Left cardiac atrium (tissue), 4 donors: Measurements from ENCODE around the gene SPNS1. TPM values are rescaled to one million over a fixed set of nuclear protein-coding genes. Genes with fewer than 3 reads are reported as not detected.
A peak's percentile ranks its signal among the peaks of the same experiment; 100 is the strongest.
"Not testable (repeated sequence)": the region's sequence is repeated elsewhere in the genome, so short reads cannot be mapped to it uniquely, and the experiment has no call there.

ENCODE experiments used
- ATAC-seq, 2 donors: fragments of 200-7000 bp; cut with Tn5 transposase; one replicate each; pipeline ENCODE4 v1.9.1; 2020; ENCODE audit warnings: mild to moderate bottlenecking in 2 of 2, moderate library complexity in 2 of 2
- DNase-seq: peaks from one replicate; pipeline ENCODE4 v3.0.0-alpha.2; 2020
- intact Hi-C, 2 donors: fragments of 100-400 bp; cut with DNase I; formaldehyde crosslinking; loops; one replicate each; pipeline versions ENCODE4 v1.14.1 to v1.15.1; 2022 to 2023
- total RNA-seq, 2 donors: library from RNA; stranded (reverse); fragmentation: NEBNext Ultra II Directional; extraction: Animal tissue kit (Norgen Biotek cat#: 25700); gene quantifications; one replicate each; pipeline ENCODE4 v1.2.1, GENCODE V29; 2021
- donor health status: DM: no; HTN: yes; CAD: no.
- donor health status: DM: no; HTN: yes; CAD: no; lungs with severe emphysema.
- donor health status: DM: yes; HTN: yes; CAD: no.
- donor health status: Dilated cardiomyopathy.

SPNS1 gene
- total RNA-seq, 2 donors from 2014 or later: 19.6 to 21.4 TPM

DNA sequence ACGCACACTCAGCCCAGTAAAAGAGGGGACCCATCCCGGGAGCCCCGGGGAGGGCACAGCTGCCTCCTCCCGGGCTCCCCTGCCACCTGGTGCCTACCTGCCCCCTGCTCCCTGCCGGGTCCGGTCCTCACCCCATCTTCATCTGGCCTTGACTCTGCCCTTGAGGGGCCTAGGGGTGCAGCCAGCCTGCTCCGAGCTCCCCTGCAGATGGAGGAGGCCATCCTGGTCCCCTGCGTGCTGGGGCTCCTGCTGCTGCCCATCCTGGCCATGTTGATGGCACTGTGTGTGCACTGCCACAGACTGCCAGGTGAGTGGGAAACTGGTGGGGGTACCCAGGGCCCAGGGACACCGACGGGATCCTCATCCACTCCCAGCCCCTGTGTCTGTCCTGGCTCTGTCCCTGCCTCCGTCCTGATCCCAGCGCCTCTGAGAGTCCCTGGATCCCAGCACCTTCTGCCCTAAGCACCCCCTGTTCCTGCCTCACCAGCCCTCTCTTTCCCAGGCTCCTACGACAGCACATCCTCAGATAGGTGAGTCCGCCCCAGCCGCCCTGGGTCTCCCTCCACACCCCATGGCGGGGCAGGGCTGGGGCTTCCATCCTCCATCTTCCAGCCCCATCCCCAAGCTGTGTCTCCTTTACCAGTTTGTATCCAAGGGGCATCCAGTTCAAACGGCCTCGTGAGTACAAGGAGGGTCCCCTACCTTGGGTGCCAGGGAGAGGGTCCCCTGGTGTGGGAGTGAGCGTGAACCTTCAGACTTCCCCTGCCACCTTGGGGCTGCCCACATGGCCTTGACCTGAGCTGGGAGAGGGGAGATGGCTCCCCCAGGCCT lies 10.8 kb downstream of the SPNS1 start:
- ATAC-seq (peak in 1 of 2 donors; percentile 5), DNase-seq (no peak)
- intact Hi-C loops: no loop called here

DNA sequence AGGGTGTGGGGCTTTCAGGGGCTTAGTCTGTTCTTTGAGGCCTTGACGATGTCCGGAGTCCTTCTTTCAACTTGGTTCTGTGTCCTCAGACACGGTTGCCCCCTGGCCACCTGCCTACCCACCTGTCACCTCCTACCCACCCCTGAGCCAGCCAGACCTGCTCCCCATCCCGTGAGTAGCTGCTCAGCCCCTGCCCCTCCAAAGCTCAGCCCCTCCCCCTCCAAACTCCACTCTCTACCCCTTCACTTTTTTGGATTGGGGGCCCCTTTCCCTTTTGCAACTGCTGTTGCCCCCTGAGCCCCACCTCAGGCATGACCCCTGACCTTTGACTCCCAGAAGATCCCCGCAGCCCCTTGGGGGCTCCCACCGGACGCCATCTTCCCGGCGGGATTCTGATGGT lies 11.5 kb downstream of the SPNS1 start:
- DNase-seq (no peak), ATAC-seq (no peak)
- intact Hi-C loops: no loop called here

DNA sequence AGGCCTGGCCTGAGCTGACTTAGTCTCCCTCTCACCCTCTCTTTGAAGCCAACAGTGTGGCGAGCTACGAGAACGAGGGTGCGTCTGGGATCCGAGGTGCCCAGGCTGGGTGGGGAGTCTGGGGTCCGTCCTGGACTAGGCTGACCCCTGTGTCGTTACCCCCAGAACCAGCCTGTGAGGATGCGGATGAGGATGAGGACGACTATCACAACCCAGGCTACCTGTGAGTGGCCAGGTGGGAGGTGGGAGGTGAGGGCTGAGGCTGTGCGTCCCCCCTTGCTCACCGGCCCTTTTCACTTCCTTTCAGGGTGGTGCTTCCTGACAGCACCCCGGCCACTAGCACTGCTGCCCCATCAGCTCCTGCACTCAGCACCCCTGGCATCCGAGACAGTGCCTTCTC lies 11.9 kb downstream of the SPNS1 start:
- intact Hi-C loops: no loop called here
- DNase-seq: no peak

DNA sequence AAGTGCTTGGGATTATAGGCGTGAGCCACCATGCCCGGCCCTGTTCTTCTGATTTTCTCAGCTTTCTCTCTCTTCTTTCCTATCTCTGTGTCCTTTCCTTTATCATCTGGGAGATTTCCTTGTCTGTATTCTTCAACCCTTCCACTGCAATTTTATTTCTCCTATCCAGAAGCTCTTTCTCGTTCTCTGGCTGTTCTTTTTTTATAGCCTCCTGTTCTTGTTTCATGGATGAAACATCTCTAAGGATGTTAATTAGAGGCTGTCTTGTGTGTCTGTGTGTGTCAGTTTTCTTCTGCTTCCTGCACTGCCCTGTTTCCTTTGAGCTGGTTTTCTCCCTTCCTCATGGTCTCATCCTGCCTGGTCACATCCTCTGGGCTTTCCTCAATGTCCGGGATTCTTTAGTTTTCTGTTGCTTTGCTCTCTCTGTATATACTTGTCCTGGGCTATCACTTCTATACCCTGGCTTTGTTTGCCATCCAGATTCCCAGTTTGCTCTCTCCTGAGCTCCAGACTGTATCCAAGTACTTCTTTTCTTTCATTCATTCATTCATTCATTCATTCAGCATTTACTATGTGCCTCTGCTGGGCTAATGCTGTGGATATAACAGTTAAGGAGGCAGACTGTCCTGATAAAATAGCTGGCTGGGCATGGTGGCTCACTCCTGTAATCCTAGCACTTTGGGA lies 12.7 kb downstream of the SPNS1 start:
- intact Hi-C loops: no loop called here
- no peak for ATAC-seq
- DNase-seq: no peak

More for the DNA sequence above, 11.9 kb downstream of the SPNS1 start:
- no peak for ATAC-seq

DNA sequence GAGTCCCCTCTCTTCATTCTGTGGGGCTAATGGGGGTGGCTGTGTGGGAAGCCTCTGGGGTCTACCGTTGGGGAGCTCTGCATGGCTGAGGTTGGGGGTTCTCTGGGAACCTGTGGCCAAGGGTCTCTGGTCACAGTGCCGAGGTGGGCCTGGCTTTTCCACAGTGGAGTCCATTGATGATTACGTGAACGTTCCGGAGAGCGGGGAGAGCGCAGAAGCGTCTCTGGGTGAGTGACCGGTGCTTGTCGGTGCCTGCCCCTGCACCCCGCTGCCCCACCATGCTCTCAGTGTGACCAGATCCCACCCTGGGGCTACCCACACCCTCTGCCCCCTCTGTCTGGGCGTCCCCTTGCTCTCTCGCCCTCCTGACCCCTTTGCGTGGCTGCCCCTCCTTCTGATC lies 14.8 kb downstream of the SPNS1 start:
- DNase-seq (no peak), ATAC-seq (no peak)
- intact Hi-C loops: no loop called here

DNA sequence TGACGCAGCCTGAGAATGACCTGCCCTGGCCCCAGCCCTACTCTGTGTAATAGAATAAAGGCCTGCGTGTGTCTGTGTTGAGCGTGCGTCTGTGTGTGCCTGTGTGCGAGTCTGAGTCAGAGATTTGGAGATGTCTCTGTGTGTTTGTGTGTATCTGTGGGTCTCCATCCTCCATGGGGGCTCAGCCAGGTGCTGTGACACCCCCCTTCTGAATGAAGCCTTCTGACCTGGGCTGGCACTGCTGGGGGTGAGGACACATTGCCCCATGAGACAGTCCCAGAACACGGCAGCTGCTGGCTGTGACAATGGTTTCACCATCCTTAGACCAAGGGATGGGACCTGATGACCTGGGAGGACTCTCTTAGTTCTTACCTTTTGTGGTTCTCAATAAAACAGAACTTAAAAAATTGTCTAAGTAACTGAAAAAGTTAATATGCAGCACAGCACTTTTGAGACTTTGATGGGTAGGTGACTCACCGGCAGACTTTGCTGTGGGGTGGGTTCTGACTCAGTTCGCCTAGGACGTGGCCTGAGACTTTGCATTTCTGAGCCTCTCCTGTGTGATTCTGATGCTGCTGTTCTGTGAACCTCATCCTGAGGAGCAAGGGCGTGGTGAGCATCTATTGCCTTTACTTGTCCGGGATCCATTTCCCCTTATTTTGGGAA lies 15.9 kb downstream of the SPNS1 start:
- intact Hi-C loops: no loop called here
- DNase-seq: no peak
- no peak for ATAC-seq

DNA sequence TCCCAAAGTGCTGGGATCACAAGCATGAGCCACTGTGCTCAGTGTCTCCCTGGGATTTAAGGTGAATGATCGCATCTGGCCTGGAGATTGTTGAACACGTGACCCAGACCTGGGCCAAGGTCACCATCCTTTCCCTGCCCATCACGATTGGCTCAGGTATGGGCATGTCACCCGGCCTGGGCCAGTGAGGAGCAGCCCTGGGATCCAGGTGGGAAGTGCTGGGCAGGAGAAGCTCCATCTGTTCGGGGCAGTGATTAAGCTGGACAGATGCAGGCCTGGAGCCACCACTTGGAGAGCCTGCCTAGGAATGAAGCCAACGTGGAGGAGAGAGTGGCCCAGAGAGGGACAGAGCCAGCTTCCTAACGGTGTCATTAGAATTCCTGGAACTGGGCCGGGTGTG lies 17.1 kb downstream of the SPNS1 start:
- ATAC-seq (no peak), DNase-seq (no peak)
- intact Hi-C loops: no loop called here

DNA sequence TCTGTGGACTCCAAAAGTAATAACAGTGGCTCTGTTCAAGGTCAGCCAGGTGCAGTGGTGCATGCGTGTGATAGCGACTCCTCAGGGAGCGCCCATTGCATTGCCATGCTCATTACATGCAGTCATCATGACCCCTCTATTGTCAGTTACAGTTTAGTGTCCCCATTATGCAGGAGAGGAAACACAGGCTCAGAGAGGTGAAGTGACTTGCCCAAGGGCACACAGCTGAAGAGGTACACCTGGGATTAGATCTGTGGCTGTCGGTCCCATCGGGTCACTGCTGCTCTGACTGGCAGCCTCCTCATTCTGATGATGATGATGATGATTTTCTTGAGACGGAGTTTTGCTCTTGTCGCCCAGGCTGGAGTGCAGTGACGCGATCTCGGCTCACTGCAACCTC lies 17.9 kb downstream of the SPNS1 start:
- intact Hi-C loops: no loop called here
- DNase-seq (no peak), ATAC-seq (no peak)

DNA sequence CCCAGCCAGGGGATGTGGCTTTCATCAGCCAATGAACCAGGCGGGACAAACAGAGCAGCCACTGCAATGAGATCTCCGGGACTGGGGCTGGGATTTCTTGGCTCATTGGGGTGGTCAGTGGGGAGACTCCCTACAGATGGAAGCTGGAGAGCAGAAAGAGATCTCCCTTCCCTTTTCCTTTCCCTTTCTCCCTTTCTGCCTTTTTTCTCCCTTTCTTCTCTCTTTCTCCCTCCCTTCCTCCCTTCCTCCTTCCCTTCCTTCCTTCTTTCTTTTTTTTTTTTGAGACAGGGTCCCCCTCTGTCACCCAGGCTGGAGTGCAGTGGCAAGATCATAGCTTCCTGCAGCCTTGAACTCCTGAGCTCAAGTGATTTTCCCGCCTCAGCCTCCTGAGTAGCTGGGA lies 24.3 kb downstream of the SPNS1 start:
- ATAC-seq (no peak), DNase-seq (no peak)
- intact Hi-C loops: no loop called here

DNA sequence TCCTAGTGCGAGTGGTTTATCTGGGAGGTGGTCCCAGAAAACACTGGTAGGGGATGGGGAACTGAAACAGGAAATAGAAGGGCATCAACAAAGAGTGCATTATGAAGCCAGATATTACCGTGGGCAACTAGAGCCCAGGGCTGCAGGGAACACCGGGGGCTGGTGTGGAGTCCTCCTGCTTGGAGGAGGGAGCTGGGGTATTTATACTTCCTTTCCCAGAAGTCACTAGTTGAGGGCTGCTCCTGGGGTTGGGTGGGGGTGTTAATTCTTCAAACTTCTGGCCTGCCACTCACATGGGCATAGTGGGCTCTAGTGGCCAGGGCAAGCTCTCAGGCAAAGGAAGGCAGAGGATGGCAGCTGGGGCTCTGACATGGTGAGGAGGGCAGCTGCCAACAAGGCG lies 25.0 kb downstream of the SPNS1 start:
- no peak for ATAC-seq
- DNase-seq: no peak
- intact Hi-C loops: no loop called here

DNA sequence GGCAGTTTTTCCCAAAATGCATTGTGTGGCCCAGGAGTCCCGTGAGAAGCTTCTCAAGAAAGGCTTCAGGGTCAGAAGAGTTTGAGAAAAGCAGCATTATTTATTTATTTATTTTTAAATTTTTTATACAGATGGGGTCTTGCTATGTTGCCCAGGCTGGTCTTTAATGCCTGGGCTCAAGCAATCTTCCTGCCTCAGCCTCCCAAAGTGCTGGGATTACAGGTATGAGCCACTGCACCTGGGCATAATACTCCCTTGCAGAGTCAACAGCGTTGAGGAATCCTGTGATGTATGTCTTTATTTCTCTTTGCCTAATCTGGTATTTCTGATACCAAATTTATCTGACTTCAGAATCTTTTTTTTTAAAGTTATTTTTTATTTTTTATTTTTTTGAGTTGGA lies 25.4 kb downstream of the SPNS1 start:
- intact Hi-C loops: no loop called here
- ATAC-seq: no peak
- DNase-seq: no peak

DNA sequence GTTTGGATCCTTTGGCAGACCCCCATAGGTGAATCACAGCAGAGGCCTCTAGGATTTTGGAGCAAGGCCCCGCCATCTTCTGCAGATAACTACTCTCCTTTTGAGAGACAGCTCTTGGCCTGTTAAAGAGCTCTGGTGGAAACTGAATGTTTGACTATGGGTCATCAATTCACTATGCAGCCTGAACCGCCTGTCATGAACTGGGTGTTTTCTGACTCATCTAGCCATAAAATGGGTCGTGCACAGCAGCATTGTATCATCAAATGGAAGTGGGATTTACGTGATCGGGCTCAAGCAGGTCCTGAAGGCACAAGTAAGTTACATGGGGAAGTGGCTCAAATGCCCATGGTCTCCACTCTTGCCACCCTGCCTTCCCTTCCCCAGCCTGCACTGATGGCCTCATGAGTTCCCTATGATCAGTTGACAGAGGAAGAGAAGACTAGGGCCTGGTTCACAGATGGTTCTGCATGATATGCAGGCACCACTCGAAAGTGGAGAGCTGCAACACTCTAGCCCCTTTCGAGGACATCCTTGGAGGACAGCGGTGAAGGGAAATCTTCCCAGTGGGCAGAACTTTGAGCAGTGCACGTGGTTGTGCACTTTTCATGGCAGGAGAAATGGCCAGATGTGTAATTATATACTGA lies 30.0 kb downstream of the SPNS1 start:
- intact Hi-C loops, ATAC-seq, DNase-seq: not testable (repeated sequence)

DNA sequence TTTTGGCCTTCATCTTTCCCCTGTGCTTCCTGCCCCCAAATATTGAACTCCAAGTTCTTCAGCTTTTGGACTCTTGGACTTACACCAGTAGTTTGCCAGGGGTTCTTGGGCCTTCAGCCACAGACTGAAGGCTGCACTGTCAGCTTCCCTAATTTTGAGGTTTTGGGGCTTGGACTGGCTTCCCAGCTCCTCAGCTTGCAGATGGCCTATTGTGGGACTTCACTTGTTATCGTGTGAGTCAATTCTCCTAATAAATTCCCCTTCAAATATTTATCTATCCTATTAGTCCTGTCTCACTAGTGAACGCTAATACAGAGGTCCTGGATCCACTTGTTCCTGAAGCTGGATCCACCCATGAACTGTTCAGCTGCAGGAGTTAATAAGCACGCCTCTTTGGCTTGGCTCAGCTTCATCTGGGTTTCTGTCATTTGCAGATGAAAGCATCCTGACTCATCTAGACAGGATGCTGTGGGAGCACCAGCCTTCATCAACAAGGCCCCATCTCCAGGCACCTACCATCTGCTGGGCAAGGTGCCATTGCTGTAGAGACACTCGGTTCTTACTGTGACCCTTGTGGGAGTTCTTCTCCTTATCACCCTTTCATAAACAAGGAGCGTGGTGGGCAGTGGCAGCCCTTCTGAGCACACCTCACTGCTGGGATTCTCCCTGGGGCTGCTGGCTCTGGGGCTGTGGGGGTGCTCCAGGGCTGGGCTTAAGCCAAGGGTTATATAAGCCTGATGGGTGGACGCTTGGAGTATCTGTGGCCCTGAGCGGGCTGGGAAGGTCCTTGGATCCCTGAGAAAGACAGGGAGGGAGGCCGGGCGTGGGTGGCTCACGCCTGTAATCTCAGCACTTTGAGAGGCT lies 33.4 kb downstream of the SPNS1 start:
- peak in 1 of 2 donors; percentile 21 for ATAC-seq
- intact Hi-C loops: no loop called here
- no peak for DNase-seq

DNA sequence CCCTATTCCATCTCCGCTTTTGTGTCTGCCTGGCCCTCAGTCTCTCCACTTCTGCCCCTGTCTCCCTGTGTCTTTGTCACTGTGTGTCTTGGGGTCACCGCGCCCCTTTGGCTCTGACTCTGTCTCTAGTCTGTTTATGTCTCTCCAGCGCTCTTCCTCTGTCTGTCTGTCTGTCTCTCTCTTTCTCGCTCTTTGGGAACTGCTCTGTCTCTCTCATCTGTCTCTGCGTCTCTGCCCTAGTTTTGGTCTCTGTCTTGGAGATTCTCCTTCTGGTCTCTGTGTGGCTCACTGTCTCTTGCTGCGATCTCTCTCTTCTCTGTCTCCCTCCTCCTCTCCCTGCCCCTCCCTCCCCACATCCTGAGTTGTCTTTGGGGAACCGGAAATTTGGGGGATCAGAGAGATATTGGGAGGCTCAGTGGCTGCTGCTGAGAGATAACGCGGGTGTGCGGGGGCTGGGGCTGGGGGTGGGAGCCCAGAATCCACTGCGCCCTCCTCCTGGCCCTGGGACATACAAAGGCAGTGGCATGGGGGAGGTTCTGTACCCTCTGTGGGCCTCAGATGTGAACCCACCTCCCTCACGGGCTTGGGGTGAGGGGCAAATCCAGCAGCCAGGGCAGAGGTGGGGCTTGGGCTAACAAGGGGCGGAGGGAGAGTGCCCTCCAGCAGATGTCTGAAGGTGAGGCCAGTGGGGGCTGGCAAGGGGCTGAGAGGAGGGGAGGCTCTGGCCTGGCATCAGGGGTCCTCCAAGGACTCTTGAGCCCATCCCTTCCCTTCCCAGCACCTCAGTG lies 34.7 kb downstream of the SPNS1 start:
- intact Hi-C loops: no loop called here
- DNase-seq: no peak
- ATAC-seq: no peak

DNA sequence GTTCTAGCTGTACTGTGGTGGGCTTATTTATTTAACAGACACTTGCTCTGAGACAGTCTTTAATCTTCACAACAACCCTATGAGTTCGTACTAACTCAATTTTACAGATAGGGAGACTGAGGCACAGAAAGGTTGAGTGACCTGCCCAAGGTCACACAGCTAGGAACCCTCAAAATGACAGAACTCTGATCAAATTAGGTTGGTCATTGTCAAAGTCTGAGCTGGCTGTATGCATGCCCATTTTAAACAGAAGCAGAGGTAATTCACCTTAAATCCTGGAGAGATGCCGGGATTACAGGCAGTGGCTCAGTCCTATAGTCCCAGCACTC lies 35.2 kb downstream of the SPNS1 start:
- intact Hi-C loops: loop anchor here in 1 of 2 donors (10.0 kb wide), 1 partner anchor 755 kb away; no protein-coding TSS in a partner anchor
- no peak for ATAC-seq

DNA sequence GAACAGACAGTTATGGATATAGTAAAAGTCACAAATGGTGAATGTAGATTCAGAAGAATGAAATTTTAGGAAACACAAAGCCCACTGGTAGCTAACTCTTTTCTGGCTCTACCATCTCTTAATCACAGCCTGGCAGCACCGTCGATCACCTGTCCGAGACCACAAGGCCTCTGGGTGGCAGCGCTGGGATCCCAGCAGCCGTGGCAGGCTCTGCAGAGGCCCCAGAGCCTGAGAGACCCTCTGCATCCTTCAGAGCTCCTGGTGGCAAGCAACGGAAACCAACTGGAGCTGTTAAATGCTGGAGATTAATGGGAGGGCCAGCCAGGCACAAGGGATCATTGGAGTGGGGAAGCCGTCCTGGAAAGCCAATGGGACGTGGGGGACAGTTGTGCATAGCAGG lies 36.5 kb downstream of the SPNS1 start:
- DNase-seq: no peak
- intact Hi-C loops: loop anchor here in 1 of 2 donors (10.0 kb wide), 1 partner anchor 754 kb away; no protein-coding TSS in a partner anchor
- ATAC-seq: no peak

More for the DNA sequence above, 35.2 kb downstream of the SPNS1 start:
- DNase-seq: no peak

DNA sequence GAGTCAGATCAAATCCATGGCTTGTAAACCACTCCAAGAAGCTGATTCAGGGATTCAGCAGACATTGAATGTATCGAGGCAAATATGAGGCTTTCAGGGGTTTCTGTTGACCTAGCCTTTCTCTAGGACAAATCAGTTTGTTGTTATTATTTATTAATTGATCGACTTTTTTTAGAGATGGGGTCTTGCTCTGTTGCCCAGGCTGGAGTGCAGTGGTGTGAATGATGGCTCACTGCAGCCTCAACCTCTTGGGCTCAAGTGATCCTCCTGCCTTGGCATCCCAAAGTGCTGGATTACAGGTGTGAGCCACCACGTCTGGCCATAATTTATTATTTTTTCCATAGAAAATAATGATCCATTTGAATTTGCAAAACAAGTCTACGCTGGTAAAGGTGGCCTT lies 37.3 kb downstream of the SPNS1 start:
- ATAC-seq: no peak
- intact Hi-C loops: loop anchor here in 1 of 2 donors (10.0 kb wide), 1 partner anchor 753 kb away; no protein-coding TSS in a partner anchor
- DNase-seq: no peak
